A549 (cell line): ENCODE measurements around the gene PRICKLE1. TPM values are rescaled to one million over a fixed set of nuclear protein-coding genes. Genes with fewer than 3 reads are reported as not detected.
A peak's percentile ranks its signal among the peaks of the same experiment; 100 is the strongest.

ENCODE experiments used
- ATAC-seq, 2 experiments: fragments of 200-7000 bp in 1 of 2; fragments of >200 bp in 1 of 2; cut with Nextera tagmentation in 1 of 2; cut with Tn5 transposase in 1 of 2; 3 replicates each; pipeline versions ENCODE4 v1.8.0 to v1.9.1; 2018 to 2020; ENCODE audit warnings: mild to moderate bottlenecking in 1 of 2, moderate library complexity in 1 of 2
- CTCF ChIA-PET: fragments of 300-600 bp; sonication (Branson Sonifier 250); formaldehyde crosslinking; extraction: SDS; loops from one replicate; lab custom pipeline; 2021; ENCODE audit warnings: antibody characterized with exemption, inconsistent platforms; lab: Yijun Ruan, JAX
- POLR2A ChIA-PET: fragments of 350-600 bp; formaldehyde crosslinking; extraction: SDS; loops from one replicate; lab custom pipeline; 2021; ENCODE audit warnings: antibody characterized with exemption, inconsistent platforms; lab: Yijun Ruan, JAX
- DNase-seq, 2 experiments: peaks; one replicate each; pipeline versions ENCODE4 v3.0.0 to v3.0.0-alpha.2; 2011 to 2016; ENCODE audit warnings: low read depth in 1 of 2, low spot score in 1 of 2
- FAIRE-seq: peaks from 2 replicates; lab custom pipeline; 2011; peaks lifted over from hg19 to GRCh38; lab: Jason Lieb, UNC
- H3K27ac ChIP-seq, 2 experiments: fragments of >200 bp; sonication (Bioruptor Twin); formaldehyde crosslinking; 3 replicates each; pipeline ENCODE4 v1.5.1; 2016 to 2017
- H3K4me1 ChIP-seq: fragments of >200 bp; sonication (Bioruptor Twin); formaldehyde crosslinking; 3 replicates; pipeline ENCODE4 v1.6.1; 2016
- H3K4me2 ChIP-seq: fragments of >200 bp; sonication (Bioruptor Twin); formaldehyde crosslinking; 3 replicates; pipeline ENCODE4 v1.6.1; 2016
- H3K4me3 ChIP-seq: fragments of >200 bp; sonication (Bioruptor Twin); formaldehyde crosslinking; 3 replicates; pipeline ENCODE4 v1.5.1; 2016
- H3K9me3 ChIP-seq: fragments of >200 bp; sonication (Bioruptor Twin); formaldehyde crosslinking; 3 replicates; pipeline ENCODE4 v1.6.1; 2016
- CEBPB ChIP-seq, 2 experiments: fragments of >200 bp in 1 of 2; sonication (Bioruptor Twin) in 1 of 2; formaldehyde crosslinking in 1 of 2; IDR thresholded peaks; 2 replicates each; pipeline ENCODE4 v1.6.1; 2012 to 2016
- CTCF ChIP-seq: fragments of >200 bp; sonication (Bioruptor Twin); formaldehyde crosslinking; IDR thresholded peaks from 3 replicates; pipeline ENCODE4 v1.5.1; 2016
- EHF ChIP-seq: fragments of 250-450 bp; sonication (Bioruptor Pico); IDR thresholded peaks from 2 replicates; pipeline ENCODE4 v1.5.0; 2020; ENCODE audit warnings: mild to moderate bottlenecking
- EP300 ChIP-seq, 2 experiments: fragments of >200 bp; sonication (Bioruptor Twin); formaldehyde crosslinking; IDR thresholded peaks; 2 replicates in 1 of 2; 3 replicates in 1 of 2; pipeline ENCODE4 v1.6.1; 2016 to 2017
- FOSB ChIP-seq: fragments of 250-450 bp; sonication (Bioruptor Pico); IDR thresholded peaks from 2 replicates; pipeline ENCODE4 v1.5.0; 2020; ENCODE audit warnings: mild to moderate bottlenecking, moderate library complexity
- FOXS1 ChIP-seq: fragments of 250-450 bp; sonication (Bioruptor Pico); IDR thresholded peaks from 2 replicates; pipeline ENCODE4 v1.5.0; 2020; ENCODE audit warnings: mild to moderate bottlenecking, moderate library complexity
- HEYL ChIP-seq: fragments of 250-450 bp; sonication (Bioruptor Pico); IDR thresholded peaks from 2 replicates; pipeline ENCODE4 v1.8.0; 2021; ENCODE audit warnings: mild to moderate bottlenecking, moderate library complexity
- HOXB13 ChIP-seq: fragments of 250-450 bp; sonication (Bioruptor Pico); IDR thresholded peaks from 2 replicates; pipeline ENCODE4 v1.5.0; 2020; ENCODE audit warnings: low read depth, mild to moderate bottlenecking, moderate library complexity
- JUN ChIP-seq, 2 experiments: fragments of >200 bp; sonication (Bioruptor Twin); formaldehyde crosslinking; IDR thresholded peaks; 2 replicates in 1 of 2; 3 replicates in 1 of 2; pipeline ENCODE4 v1.6.1; 2016 to 2017
- KDM1A ChIP-seq: fragments of 200-600 bp; sonication (generic); IDR thresholded peaks from 2 replicates; pipeline ENCODE4 v1.6.1; 2016; ENCODE audit warnings: low read depth, mild to moderate bottlenecking
- MAFK ChIP-seq: fragments of 450-650 bp; IDR thresholded peaks from 2 replicates; pipeline ENCODE4 v1.6.1; 2014; ENCODE audit not compliant: partially characterized antibody
- NFE2L2 ChIP-seq: fragments of 150-350 bp; conservative IDR thresholded peaks from 2 replicates; pipeline ENCODE4 v1.6.1; 2014; ENCODE audit warnings: low read length
- RAD21 ChIP-seq, 2 experiments: fragments of >200 bp in 1 of 2; sonication (Bioruptor Twin) in 1 of 2; formaldehyde crosslinking in 1 of 2; IDR thresholded peaks in 1 of 2; conservative IDR thresholded peaks in 1 of 2; 2 replicates in 1 of 2; 3 replicates in 1 of 2; pipeline ENCODE4 v1.6.1; 2012 to 2018; ENCODE audit warnings: inconsistent platforms in 1 of 2
- RFX5 ChIP-seq: fragments of 450-650 bp; IDR thresholded peaks from 2 replicates; pipeline ENCODE4 v1.7.1; 2014; ENCODE audit warnings: antibody characterized with exemption, mild to moderate bottlenecking, moderate library complexity
- RNF2 ChIP-seq: fragments of 200-600 bp; sonication (generic); IDR thresholded peaks from 2 replicates; pipeline ENCODE4 v1.6.1; 2016; ENCODE audit warnings: low read depth, mild to moderate bottlenecking, antibody characterized with exemption, moderate library complexity, borderline replicate concordance
- SMC3 ChIP-seq: fragments of >200 bp; sonication (Bioruptor Twin); formaldehyde crosslinking; IDR thresholded peaks from 3 replicates; pipeline ENCODE4 v1.6.1; 2018; ENCODE audit warnings: inconsistent platforms
- SREBF2 ChIP-seq: fragments of 450-650 bp; IDR thresholded peaks from 2 replicates; pipeline ENCODE4 v1.6.1; 2014; ENCODE audit warnings: mild to moderate bottlenecking, moderate library complexity
- TFCP2L1 ChIP-seq: fragments of 250-450 bp; sonication (Bioruptor Pico); IDR thresholded peaks from 2 replicates; pipeline ENCODE4 v1.5.0; 2021; ENCODE audit warnings: mild to moderate bottlenecking
- ZC3H11A ChIP-seq: fragments of 450-650 bp; IDR thresholded peaks from 2 replicates; pipeline ENCODE4 v1.6.1; 2014; ENCODE audit warnings: antibody characterized with exemption, mild to moderate bottlenecking
- ZFP36 ChIP-seq: fragments of 450-650 bp; IDR thresholded peaks from 2 replicates; pipeline ENCODE4 v1.6.1; 2014; ENCODE audit warnings: borderline replicate concordance; ENCODE audit not compliant: partially characterized antibody
- ZNF302 ChIP-seq: fragments of 250-450 bp; sonication (Bioruptor Pico); IDR thresholded peaks from 2 replicates; pipeline ENCODE4 v1.9.0; 2021; ENCODE audit warnings: inconsistent platforms, mild to moderate bottlenecking, moderate library complexity
- ZSCAN20 ChIP-seq: fragments of 250-450 bp; sonication (Bioruptor Pico); IDR thresholded peaks from 2 replicates; pipeline ENCODE4 v1.8.0; 2022; ENCODE audit warnings: mild to moderate bottlenecking, moderate library complexity
- WGBS: methylation state at CpG from one replicate; pipeline ENCODE4 v1.1.6; 2017; ENCODE audit errors: missing lambda C conversion rate; 5-methylcytosine and 5-hydroxymethylcytosine counted together
- polyA plus RNA-seq, 4 experiments: library from polyadenylated mRNA; depleted of rRNA in 3 of 4; stranded (reverse); fragments of >200 nt; fragmentation: RNase III in 1 of 4; extraction: RNeasy Plus Mini Kit Qiagen cat#74134 plus additional on column Dnase treatment in 1 of 4; gene quantifications; 2 replicates in 3 of 4; 3 replicates in 1 of 4; pipeline ENCODE4 v1.2.3, GENCODE V29; 2011 to 2017
- TF ChIP-seq, protein P1 (sequence below): fragments of 200-600 bp; sonication (generic); IDR thresholded peaks from 2 replicates; pipeline ENCODE4 v1.6.1; 2016; ENCODE audit warnings: antibody characterized with exemption, mild to moderate bottlenecking, moderate library complexity
- TF ChIP-seq, protein P2 (sequence below): fragments of 250-450 bp; sonication (Bioruptor Pico); IDR thresholded peaks from 2 replicates; pipeline ENCODE4 v1.5.0; 2021; ENCODE audit warnings: mild to moderate bottlenecking, moderate library complexity, borderline replicate concordance
- TF ChIP-seq, protein P3 (sequence below): fragments of >200 bp; sonication (Bioruptor Twin); formaldehyde crosslinking; IDR thresholded peaks from 3 replicates; pipeline ENCODE4 v1.6.1; 2016
- TF ChIP-seq, protein P4 (sequence below): IDR thresholded peaks from 2 replicates; pipeline ENCODE4 v1.6.1; 2012; ENCODE audit warnings: low read depth, borderline replicate concordance

PRICKLE1 gene
- polyA plus RNA-seq, 2 of the 4 experiments (the other 2 are of a cell fraction), result 1.5 to 1.8 TPM

DNA sequence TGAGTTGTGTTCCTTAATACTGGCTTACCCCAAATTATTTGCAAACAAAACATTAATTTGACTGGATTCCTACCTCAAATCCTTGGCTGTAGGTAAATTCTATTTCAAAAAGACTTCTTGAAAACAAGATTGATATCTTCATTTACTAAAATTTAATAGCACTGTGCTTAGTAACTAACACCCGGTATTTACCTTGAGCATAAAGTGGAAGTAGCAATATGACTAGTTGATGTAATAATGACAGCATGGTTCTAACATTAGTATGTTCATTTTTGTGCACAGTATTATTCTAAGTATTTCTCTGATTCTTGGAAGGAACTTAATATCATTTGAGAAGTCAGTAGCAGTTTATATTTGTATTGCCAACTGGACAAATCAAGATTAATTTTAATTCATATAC is 166.8 kb downstream of the PRICKLE1 start:
- Histone ChIP-seq H3K4me1 (peaks cover 23% of the 10 kb centered on the region), H3K4me2 (peak overlapping the region; percentile 23; the same call in 1 of the 3 replicates), H3K27ac (no peak overlapping the region), H3K4me3 (no peak overlapping the region)
- ATAC-seq, result no peak
- no peak for DNase-seq
- TF ChIP-seq SMC3 (no peak), HOXB13 (CRISPR knock-in tag) (no peak), JUN (IDR thresholded peaks at IDR 0.05) (no peak), SREBF2 (no peak), ZSCAN20 (CRISPR knock-in tag) (no peak), CEBPB (IDR thresholded peaks at IDR 0.05) (no peak), RNF2 (no peak), FOSB (no peak), EHF (CRISPR knock-in tag) (no peak), HEYL (no peak), ZFP36 (no peak), EP300 (IDR thresholded peaks at IDR 0.05) (no peak), CTCF (no peak)
- TF ChIP-seq, protein P1, sequence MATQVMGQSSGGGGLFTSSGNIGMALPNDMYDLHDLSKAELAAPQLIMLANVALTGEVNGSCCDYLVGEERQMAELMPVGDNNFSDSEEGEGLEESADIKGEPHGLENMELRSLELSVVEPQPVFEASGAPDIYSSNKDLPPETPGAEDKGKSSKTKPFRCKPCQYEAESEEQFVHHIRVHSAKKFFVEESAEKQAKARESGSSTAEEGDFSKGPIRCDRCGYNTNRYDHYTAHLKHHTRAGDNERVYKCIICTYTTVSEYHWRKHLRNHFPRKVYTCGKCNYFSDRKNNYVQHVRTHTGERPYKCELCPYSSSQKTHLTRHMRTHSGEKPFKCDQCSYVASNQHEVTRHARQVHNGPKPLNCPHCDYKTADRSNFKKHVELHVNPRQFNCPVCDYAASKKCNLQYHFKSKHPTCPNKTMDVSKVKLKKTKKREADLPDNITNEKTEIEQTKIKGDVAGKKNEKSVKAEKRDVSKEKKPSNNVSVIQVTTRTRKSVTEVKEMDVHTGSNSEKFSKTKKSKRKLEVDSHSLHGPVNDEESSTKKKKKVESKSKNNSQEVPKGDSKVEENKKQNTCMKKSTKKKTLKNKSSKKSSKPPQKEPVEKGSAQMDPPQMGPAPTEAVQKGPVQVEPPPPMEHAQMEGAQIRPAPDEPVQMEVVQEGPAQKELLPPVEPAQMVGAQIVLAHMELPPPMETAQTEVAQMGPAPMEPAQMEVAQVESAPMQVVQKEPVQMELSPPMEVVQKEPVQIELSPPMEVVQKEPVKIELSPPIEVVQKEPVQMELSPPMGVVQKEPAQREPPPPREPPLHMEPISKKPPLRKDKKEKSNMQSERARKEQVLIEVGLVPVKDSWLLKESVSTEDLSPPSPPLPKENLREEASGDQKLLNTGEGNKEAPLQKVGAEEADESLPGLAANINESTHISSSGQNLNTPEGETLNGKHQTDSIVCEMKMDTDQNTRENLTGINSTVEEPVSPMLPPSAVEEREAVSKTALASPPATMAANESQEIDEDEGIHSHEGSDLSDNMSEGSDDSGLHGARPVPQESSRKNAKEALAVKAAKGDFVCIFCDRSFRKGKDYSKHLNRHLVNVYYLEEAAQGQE, result no peak
- TF ChIP-seq, all 56 proteins: peak for 0
- ChIA-PET CTCF (interaction anchor here (0.6 kb wide), 1 partner anchor 1925 kb away, joined by 3 read pairs; no protein-coding TSS in a partner anchor), POLR2A (interaction anchor here (0.5 to 0.6 kb wide), 2 partner anchors 28 to 257 kb away, joined by 3 read pairs; no protein-coding TSS in a partner anchor)
- 91% methylated on average over 1 of the region's 1 CpG for WGBS
- H3K9me3 ChIP-seq, result no peaks in the 10 kb centered on the region
- no peak for FAIRE-seq

DNA sequence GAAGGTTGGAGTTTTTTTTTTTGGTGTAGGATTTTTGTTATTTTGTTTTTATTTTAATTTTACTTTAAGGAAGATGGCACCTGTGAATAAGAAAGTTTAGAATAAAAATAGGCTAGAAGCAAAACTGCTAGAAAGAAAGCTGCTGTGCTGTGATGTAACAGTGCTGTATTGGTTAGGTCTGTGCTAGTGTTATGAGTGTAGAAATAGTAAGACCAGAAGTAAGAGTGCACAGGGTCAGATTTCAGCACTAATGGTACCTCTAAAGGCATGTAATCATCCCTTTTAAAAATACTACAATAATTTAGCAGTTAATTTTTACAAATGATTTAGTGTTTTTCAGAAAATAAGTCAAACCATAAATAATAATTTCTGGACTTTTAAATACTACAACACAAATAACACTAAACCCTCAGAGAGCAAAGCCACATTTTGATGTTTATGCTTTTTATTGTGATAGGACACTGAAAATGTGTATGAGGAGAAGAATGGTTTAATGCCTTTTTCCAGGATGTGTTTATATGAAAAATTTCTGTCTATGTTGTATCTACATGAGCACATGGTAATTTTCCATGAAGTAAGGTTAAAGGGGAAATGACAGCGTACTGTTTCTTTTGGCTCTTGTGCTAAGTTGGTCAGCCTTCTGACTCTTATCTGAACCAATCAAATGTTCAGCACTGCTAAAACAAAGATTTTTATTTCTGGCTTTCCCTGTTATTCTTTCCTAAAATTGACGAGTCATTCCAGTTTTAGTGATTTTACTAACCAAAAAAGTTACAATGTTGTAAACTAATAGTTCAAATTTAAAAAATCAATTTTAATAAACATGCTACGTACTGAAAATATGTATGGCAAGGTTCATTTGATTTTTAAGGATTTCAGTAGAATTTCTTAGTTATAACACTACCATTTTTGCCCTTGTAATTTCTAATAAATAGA is 167.4 kb downstream of the PRICKLE1 start:
- WGBS, result 85% methylated on average over 3 of the region's 3 CpGs
- CTCF ChIA-PET, result no interaction called here
- POLR2A ChIA-PET, result no interaction called here
- Histone ChIP-seq H3K4me2 (peak overlapping the region; percentile 23; the same call in 2 of the 3 replicates), H3K4me3 (no peak overlapping the region), H3K9me3 (no peaks in the 10 kb centered on the region), H3K4me1 (peaks cover 22% of the 10 kb centered on the region), H3K27ac (peak overlapping the region in 1 of 2 experiments; percentile 57; a peak in 1 of 6 replicates)
- no peak for FAIRE-seq
- ATAC-seq, result peak in 1 of 2 experiments; percentile 61; a peak in 2 of 6 replicates
- TF ChIP-seq FOSB, result no peak
- TF ChIP-seq ZNF302 (CRISPR knock-in tag), result no peak
- peak; percentile 65 for TF ChIP-seq NFE2L2
- TF ChIP-seq ZC3H11A, result no peak
- TF ChIP-seq, protein P2, sequence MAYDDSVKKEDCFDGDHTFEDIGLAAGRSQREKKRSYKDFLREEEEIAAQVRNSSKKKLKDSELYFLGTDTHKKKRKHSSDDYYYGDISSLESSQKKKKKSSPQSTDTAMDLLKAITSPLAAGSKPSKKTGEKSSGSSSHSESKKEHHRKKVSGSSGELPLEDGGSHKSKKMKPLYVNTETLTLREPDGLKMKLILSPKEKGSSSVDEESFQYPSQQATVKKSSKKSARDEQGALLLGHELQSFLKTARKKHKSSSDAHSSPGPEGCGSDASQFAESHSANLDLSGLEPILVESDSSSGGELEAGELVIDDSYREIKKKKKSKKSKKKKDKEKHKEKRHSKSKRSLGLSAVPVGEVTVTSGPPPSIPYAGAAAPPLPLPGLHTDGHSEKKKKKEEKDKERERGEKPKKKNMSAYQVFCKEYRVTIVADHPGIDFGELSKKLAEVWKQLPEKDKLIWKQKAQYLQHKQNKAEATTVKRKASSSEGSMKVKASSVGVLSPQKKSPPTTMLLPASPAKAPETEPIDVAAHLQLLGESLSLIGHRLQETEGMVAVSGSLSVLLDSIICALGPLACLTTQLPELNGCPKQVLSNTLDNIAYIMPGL (CRISPR knock-in tag), result no peak
- TF ChIP-seq TFCP2L1 (CRISPR knock-in tag), result no peak
- TF ChIP-seq, protein P3, sequence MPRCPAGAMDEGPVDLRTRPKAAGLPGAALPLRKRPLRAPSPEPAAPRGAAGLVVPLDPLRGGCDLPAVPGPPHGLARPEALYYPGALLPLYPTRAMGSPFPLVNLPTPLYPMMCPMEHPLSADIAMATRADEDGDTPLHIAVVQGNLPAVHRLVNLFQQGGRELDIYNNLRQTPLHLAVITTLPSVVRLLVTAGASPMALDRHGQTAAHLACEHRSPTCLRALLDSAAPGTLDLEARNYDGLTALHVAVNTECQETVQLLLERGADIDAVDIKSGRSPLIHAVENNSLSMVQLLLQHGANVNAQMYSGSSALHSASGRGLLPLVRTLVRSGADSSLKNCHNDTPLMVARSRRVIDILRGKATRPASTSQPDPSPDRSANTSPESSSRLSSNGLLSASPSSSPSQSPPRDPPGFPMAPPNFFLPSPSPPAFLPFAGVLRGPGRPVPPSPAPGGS, result no peak
- TF ChIP-seq KDM1A, result no peak
- TF ChIP-seq RAD21 (conservative IDR thresholded peaks at IDR 0.05 in 1 of 2, IDR thresholded peaks at IDR 0.05 in 1 of 2), result no peak
- peak; percentile 70 for TF ChIP-seq MAFK
- TF ChIP-seq FOXS1 (CRISPR knock-in tag), result no peak
- TF ChIP-seq CEBPB (IDR thresholded peaks at IDR 0.05), result no peak
- no peak for TF ChIP-seq RFX5
- TF ChIP-seq, protein P4, sequence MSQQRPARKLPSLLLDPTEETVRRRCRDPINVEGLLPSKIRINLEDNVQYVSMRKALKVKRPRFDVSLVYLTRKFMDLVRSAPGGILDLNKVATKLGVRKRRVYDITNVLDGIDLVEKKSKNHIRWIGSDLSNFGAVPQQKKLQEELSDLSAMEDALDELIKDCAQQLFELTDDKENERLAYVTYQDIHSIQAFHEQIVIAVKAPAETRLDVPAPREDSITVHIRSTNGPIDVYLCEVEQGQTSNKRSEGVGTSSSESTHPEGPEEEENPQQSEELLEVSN, result no peak
- peak in 1 of 2 experiments; percentile 11 for DNase-seq
